HepG2 (cell line): Measurements from ENCODE around the gene SOST. TPM values are rescaled to one million over a fixed set of nuclear protein-coding genes. Genes with fewer than 3 reads are reported as not detected.

ENCODE experiments used
- ATAC-seq: fragments of 200-7000 bp; cut with Tn5 transposase; 3 replicates; pipeline ENCODE4 v1.9.1; 2020; ENCODE audit warnings: mild to moderate bottlenecking, moderate library complexity
- BruUV-seq: library from RNA; stranded (reverse); fragments of 400-500 nt; replicated peaks from 2 replicates; lab custom pipeline; 2021; lab: Mats Ljungman, UMichigan
- CTCF ChIA-PET: fragments of 300-600 bp; formaldehyde crosslinking; extraction: SDS; loops from one replicate; lab custom pipeline; 2021; ENCODE audit warnings: low total read pairs, inconsistent platforms, low intra/inter-chr PET ratio; lab: Yijun Ruan, JAX
- POLR2A ChIA-PET: fragments of 350-600 bp; sonication (Branson Sonifier 250); formaldehyde crosslinking; loops from one replicate; lab custom pipeline; 2020; ENCODE audit warnings: antibody characterized with exemption, inconsistent platforms; lab: Yijun Ruan, JAX
- DNase-seq: peaks from one replicate; pipeline ENCODE4 v3.0.0-alpha.2; 2015; ENCODE audit warnings: low spot score
- FAIRE-seq: peaks from 3 replicates; lab custom pipeline; 2011; peaks lifted over from hg19 to GRCh38; lab: Jason Lieb, UNC
- H2AFZ ChIP-seq: one replicate; pipeline ENCODE4 v1.6.1; 2011; ENCODE audit warnings: low read length, inconsistent platforms
- H3K27ac ChIP-seq: fragments of 300-600 bp; 3 replicates; pipeline ENCODE4 v1.8.0; 2011; ENCODE audit warnings: mixed run types, mild to moderate bottlenecking, mixed read lengths, low read length, inconsistent platforms; ENCODE audit not compliant: insufficient read depth; ENCODE audit errors: extremely low read length
- H3K27me3 ChIP-seq, 2 experiments: fragments of 200-600 bp in 1 of 2; 2 replicates in 1 of 2; 3 replicates in 1 of 2; pipeline versions ENCODE4 v1.6.0 to v1.8.0; 2011; ENCODE audit warnings: low read length in 2 of 2, mild to moderate bottlenecking in 2 of 2, moderate library complexity in 2 of 2, inconsistent platforms in 1 of 2; ENCODE audit not compliant: insufficient read depth in 2 of 2, control insufficient read depth in 1 of 2
- H3K36me3 ChIP-seq, 2 experiments: fragments of 200-600 bp in 1 of 2; replicated peaks in 1 of 2; 2 replicates in 1 of 2; 3 replicates in 1 of 2; pipeline versions ENCODE4 v1.5.1 to v1.8.0; 2011; ENCODE audit warnings: low read length in 2 of 2, inconsistent platforms in 1 of 2; ENCODE audit not compliant: insufficient read depth in 2 of 2, control insufficient read depth in 1 of 2
- H3K4me1 ChIP-seq: 2 replicates; pipeline ENCODE4 v1.5.1; 2012; ENCODE audit warnings: low read length, inconsistent platforms; ENCODE audit not compliant: insufficient read depth
- H3K4me2 ChIP-seq: 2 replicates; pipeline ENCODE4 v1.6.0; 2011; ENCODE audit warnings: low read depth, low read length, inconsistent platforms
- H3K4me3 ChIP-seq, 3 experiments: fragments of 200-600 bp in 1 of 3; sonication (generic), shearing (Covaris generic) in 1 of 3; replicated peaks in 1 of 3; 2 replicates each; pipeline ENCODE4 v1.5.1; 2011 to 2016; ENCODE audit warnings: low read length in 3 of 3, inconsistent platforms in 2 of 3, low read depth in 2 of 3, mild to moderate bottlenecking in 2 of 3, control low read depth in 1 of 3, mixed read lengths in 1 of 3; ENCODE audit not compliant: insufficient read depth in 1 of 3
- H3K79me2 ChIP-seq: one replicate; pipeline ENCODE4 v1.6.1; 2011; ENCODE audit warnings: low read length, inconsistent platforms; ENCODE audit not compliant: insufficient read depth
- H3K9ac ChIP-seq: 2 replicates; pipeline ENCODE4 v1.6.0; 2011; ENCODE audit warnings: mild to moderate bottlenecking, low read depth, low read length, inconsistent platforms; ENCODE audit not compliant: insufficient read depth
- H3K9me3 ChIP-seq: 2 replicates; pipeline ENCODE4 v1.5.1; 2012; ENCODE audit warnings: mild to moderate bottlenecking, low read length
- H4K20me1 ChIP-seq: 2 replicates; pipeline ENCODE4 v1.6.0; 2011; ENCODE audit warnings: inconsistent platforms, mild to moderate bottlenecking, low read length, moderate library complexity; ENCODE audit not compliant: insufficient read depth
- AGO2 ChIP-seq: fragments of 200-400 bp; formaldehyde crosslinking; optimal IDR thresholded peaks from 2 replicates; pipeline ENCODE3; 2017; ENCODE audit warnings: mild to moderate bottlenecking, low read depth, low read length, moderate library complexity
- ATF7 ChIP-seq, 2 experiments: fragments of 450-650 bp in 1 of 2; sonication (generic) in 1 of 2; formaldehyde crosslinking in 1 of 2; IDR thresholded peaks; 2 replicates each; pipeline versions ENCODE4 v1.4.0 to v1.6.1; 2016 to 2020; ENCODE audit warnings: antibody characterized with exemption in 1 of 2, mild to moderate bottlenecking in 1 of 2, missing genetic modification reagents in 1 of 2
- SNAPC2 ChIP-seq: sonication (generic); formaldehyde crosslinking; IDR thresholded peaks from 2 replicates; pipeline ENCODE4 v1.8.1; 2022; ENCODE audit warnings: mild to moderate bottlenecking, missing genetic modification reagents
- ZNF260 ChIP-seq: sonication (generic); formaldehyde crosslinking; IDR thresholded peaks from 2 replicates; pipeline ENCODE4 v1.4.0; 2020; ENCODE audit warnings: missing genetic modification reagents, low read depth, mild to moderate bottlenecking, borderline replicate concordance
- WGBS: methylation state at CpG from one replicate; pipeline ENCODE4 v1.1.6; 2017; ENCODE audit warnings: low lambda C conversion rate; 5-methylcytosine and 5-hydroxymethylcytosine counted together
- in situ Hi-C: cut with HindIII; loops from 2 replicates; pipeline ENCODE4 v1.10.0; 2017; ENCODE audit warnings: low pct_unique_long_range_greater_than_20kb; ENCODE audit not compliant: extremely low pct_ligation_motif_present
- intact Hi-C: fragments of 100-400 bp; cut with micrococcal nuclease; formaldehyde crosslinking; loops from one replicate; pipeline ENCODE4 v1.10.0; 2022; ENCODE audit not compliant: unreplicated experiment
- polyA plus RNA-seq, 8 experiments: library from polyadenylated mRNA; depleted of rRNA in 3 of 8; stranded (reverse) in 7 of 8; unstranded in 1 of 8; fragments of >200 nt; fragmentation: Illumina TruSeq in 4 of 8; extraction: Trizol in 4 of 8; gene quantifications; 2 replicates each; pipeline versions ENCODE4 v1.2.1 to v1.2.3, GENCODE V29; 2011 to 2016; ENCODE audit warnings: low read depth in 4 of 8, missing spikeins in 1 of 8, mixed read lengths in 1 of 8; ENCODE audit not compliant: insufficient read depth in 1 of 8
- total RNA-seq, 5 experiments: library from RNA; depleted of rRNA; stranded (reverse); fragments of >200 nt; fragmentation: Illumina TruSeq; extraction: Trizol; gene quantifications; 2 replicates each; pipeline ENCODE4 v1.2.3, GENCODE V29; 2016; ENCODE audit warnings: low read depth in 1 of 5

The SOST gene
- total and polyA plus RNA-seq, 2 of the 13 experiments (the other 11 are each of a cell fraction or from before 2014, with no cell fraction given) = not detected

DNA sequence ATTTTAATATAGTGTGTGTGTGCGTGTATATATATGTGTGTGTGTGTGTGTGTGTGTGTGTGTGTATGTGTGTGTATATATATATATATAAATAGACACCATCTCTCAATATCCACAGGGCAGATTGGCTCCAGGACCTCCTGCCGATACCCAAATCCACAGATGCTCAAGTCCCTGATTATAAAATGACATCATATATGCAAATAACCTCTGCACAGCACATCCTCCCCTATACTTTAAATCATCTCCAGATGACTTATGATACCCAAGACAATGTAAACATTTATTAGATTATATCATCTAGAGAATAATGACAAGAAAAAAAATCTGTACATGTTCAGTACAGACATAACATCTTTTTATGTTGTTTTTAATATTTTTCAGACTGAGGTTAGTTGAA, 12.4 kb upstream of the SOST start:
- Histone ChIP-seq H3K4me3 (no peak overlapping the region), H3K9ac (no peak overlapping the region), H3K79me2 (peaks cover 5% of the 10 kb centered on the region), H3K4me2 (no peak overlapping the region), H3K9me3 (no peaks in the 10 kb centered on the region), H3K27me3 (no peaks in the 10 kb centered on the region), H2AFZ (no peak overlapping the region), H4K20me1 (no peaks in the 10 kb centered on the region), H3K4me1 (peaks cover 49% of the 10 kb centered on the region), H3K27ac (no peak overlapping the region), H3K36me3 (peaks cover 26 to 52% of the 10 kb centered on the region in 2 experiments)
- WGBS = 95% methylated on average over 2 of the region's 2 CpGs
- ATAC-seq (no peak), DNase-seq (no peak), FAIRE-seq (no peak)
- ChIA-PET CTCF (no interaction called here), POLR2A (no interaction called here)
- intact Hi-C loops (no loop called here), in situ Hi-C loops (no loop called here)
- no TSS peak for BruUV-seq
- TF ChIP-seq ATF7 (IDR thresholded peaks at IDR 0.05) (peak; percentile 60), ATF7 (CRISPR knock-in tag; IDR thresholded peaks at IDR 0.05) (no peak), SNAPC2 (CRISPR knock-in tag) (no peak)

DNA sequence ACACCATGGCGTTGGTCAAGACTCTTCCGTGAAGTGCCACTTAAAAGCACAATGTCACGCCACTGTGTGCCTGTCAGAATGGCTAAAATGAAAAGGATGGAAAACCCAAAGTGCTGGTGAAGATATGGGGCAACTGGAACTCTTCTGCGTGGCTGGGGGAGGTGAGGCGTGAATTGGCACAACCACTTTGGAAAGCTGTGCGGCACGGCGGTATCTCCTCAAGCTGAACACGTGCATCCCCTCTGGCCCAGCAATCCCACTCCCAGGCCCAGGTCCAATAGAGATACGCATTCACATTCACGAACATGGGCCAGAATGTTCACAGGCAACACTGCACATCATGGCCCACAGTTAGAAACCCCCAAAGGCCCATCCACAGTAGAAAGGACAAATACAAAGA, 11.3 kb upstream of the SOST start:
- H3K9me3 ChIP-seq = no peaks in the 10 kb centered on the region
- H3K4me2 ChIP-seq = no peak overlapping the region
- peaks cover 40% of the 10 kb centered on the region for H3K4me1 ChIP-seq
- peaks cover under 1% of the 10 kb centered on the region for H3K79me2 ChIP-seq
- H3K27me3 ChIP-seq = no peaks in the 10 kb centered on the region
- FAIRE-seq (no peak), DNase-seq (no peak), ATAC-seq (no peak)
- H2AFZ ChIP-seq = no peak overlapping the region
- WGBS = 95% methylated on average over 11 of the region's 11 CpGs
- no peak overlapping the region for H3K9ac ChIP-seq
- no peaks in the 10 kb centered on the region for H4K20me1 ChIP-seq
- no TSS peak for BruUV-seq
- TF ChIP-seq ZNF260 (no peak), AGO2 (peak; percentile 10)
- intact Hi-C loops = loop anchor here (10.0 kb wide), 1 partner anchor 245 kb away; no protein-coding TSS in a partner anchor
- CTCF ChIA-PET = no interaction called here
- H3K36me3 ChIP-seq = peaks cover 26 to 44% of the 10 kb centered on the region in 2 experiments
- POLR2A ChIA-PET = no interaction called here
- no peak overlapping the region for H3K4me3 ChIP-seq
- H3K27ac ChIP-seq = no peak overlapping the region
- in situ Hi-C loops = loop anchor here (10.0 kb wide), 1 partner anchor 255 kb away; no protein-coding TSS in a partner anchor
